Middle frontal gyrus (tissue), 1 donor: Measurements from ENCODE around the gene SERBP1.
"Not testable (repeated sequence)": the region's sequence is repeated elsewhere in the genome, so short reads cannot be mapped to it uniquely, and the experiment has no call there.

ENCODE experiments used
- DNase-seq: peaks from one replicate; pipeline ENCODE4 v3.0.0-alpha.2; 2015; ENCODE audit warnings: low spot score; ENCODE audit errors: extremely low spot score

Gene SERBP1

DNA sequence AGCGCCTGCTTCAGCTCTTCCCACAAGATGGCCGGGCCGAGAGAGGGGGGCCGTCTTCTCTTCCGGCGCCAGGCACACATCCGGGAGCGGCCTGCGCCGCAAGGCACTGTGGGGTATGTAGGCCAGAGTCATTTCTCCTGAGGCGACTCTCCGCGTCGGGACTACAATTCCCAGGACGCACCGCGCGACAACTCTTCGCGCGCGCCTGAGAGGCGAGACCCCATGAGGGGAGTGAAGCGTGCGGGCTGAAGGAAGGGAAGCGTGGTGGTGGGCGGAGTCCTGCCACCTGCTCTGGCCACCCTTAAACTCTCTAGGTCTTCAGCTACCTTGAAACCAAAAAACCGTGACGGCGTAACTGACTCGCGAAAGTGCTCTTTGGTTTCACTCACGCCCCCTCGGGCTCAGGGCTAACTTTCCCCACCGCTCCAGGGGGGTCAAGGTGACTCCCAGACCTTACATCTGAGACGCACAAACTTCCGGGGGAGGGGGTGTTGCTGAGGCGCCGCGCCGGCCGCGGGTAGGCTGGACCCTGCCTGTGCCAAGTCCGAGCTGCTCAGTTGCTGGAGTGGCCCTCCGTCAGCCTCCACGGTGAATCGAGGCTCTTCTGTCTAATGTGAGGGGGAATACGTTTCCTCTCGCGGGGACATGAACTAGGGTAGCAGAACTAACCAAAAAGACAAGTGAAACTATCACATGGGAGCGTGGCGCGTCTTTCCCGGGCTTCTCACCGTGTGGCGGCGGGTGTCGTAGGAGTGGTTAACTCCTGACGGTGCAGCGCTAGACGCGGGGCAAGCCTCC, at the start of gene SERBP1:
Gene SERBP1, minus strand, starts transcription at position 45 of the 798 bp plus-strand sequence. CDS start 102 bp downstream, outside the sequence.
- peak; percentile 91 for DNase-seq

DNA sequence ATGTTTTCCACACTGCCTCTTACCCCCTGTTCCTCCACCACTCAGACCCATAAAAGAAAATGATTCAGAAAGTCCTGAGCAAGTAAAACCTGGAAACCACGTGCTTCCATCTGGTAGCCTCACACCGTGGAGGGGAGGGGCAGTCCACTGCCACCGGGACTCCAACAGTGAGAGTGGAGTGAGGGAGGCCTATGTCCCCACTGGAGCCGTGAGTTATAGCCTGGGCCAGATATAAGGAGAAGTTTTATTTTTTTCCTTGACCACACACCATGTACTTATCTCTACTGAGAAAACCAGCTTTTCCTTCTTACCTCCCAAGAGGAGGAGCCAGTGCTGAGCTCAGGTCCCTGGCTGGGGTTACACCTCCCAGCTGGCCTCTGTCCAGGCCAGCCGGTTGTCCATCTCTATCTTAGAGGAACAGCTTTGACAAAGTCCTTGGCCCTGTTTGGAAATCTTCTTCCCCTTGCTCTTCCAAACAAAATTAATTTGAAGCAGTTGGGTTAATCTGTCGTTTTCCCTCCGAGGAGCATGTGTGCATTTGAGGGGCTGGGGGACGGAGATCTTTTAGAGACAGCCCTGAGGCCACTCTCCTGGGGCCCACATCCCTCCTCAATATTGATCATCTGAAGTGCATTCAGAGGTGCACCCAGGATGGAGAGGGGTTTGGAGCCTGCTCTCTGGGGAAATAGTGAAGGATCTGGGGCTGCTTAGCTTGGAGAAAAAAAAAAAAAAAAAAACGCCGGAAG, 49.1 kb upstream of the SERBP1 start:
- no peak for DNase-seq

DNA sequence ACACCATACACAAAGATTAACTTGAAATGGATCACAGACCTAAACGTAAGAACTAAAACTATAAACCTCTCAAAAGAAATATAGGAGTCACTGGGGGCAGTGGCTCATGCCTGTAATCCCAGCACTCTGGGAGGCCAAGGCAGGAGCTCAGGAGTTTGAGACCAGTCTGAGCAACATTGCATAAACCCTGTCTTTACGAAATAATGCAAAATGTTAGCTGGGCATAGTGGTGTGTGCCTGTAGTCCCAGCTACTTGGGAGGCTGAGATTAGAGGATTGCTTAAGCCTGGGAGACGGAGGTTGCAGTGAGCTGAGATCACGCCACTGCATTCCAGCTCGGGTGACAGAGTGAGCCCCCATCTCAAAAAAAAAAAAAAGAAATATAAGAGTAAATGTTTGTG, 46.7 kb upstream of the SERBP1 start:
- no peak for DNase-seq

DNA sequence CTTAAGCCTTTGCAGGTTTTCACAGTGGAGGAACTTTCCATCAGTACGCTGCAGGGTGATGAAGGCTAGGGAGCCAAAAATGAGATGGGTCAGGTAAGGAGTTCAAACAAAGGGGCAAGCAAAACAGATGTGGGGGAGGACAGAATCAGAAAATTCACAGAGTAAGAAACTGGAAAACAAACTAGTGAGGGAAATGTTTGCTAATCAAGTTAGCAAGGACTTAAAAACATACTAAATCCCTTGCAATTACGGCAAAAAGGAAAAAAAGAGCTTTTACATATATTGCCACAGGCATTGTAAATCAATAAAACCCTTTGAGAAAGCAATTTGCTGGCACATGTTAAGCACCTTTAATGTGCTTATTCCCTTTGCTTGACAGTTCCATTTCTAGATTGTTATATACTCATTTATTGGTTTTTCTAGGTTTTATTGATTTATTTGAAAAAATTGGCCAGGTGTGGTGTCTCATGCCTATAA, 45.8 kb upstream of the SERBP1 start:
- DNase-seq = no peak

DNA sequence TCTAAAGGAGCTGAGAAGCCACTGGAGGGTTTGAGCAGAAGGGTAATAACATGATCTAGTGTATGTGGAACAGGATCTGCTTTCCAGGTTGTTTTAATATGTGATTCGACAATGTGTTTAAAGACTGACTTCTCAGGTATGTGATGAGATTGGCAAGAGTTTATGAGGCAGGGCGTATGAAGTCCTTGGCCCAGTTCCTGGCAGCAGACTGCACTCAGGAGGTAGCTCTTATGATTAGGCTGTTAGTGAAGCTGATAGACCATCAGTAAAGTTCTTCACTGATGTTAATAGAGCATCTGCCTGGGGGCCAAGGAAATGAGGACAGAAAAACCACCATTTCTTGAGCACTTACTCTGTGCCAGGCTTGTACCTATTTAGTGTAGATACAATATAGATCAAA, 41.9 kb upstream of the SERBP1 start:
- DNase-seq = no peak

DNA sequence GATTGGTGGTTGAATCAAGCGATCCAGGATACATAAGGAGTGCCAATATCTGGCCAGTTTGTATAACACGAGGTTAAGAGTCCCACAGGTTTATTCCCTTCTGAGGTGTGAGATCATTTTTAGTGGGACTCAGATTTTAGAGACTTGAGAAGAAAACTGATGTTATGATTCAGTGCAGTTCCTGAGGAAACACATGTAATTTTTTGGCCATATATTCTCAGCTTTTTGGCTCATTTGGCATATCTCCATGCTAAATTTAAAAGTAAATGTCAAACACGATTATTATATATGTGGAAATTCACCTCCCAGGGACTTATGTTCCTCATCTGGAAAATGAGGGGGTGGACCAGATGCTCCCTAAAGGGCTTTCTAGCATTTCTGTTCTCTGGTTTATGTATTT, 39.2 kb upstream of the SERBP1 start:
- DNase-seq = peak; percentile 24

DNA sequence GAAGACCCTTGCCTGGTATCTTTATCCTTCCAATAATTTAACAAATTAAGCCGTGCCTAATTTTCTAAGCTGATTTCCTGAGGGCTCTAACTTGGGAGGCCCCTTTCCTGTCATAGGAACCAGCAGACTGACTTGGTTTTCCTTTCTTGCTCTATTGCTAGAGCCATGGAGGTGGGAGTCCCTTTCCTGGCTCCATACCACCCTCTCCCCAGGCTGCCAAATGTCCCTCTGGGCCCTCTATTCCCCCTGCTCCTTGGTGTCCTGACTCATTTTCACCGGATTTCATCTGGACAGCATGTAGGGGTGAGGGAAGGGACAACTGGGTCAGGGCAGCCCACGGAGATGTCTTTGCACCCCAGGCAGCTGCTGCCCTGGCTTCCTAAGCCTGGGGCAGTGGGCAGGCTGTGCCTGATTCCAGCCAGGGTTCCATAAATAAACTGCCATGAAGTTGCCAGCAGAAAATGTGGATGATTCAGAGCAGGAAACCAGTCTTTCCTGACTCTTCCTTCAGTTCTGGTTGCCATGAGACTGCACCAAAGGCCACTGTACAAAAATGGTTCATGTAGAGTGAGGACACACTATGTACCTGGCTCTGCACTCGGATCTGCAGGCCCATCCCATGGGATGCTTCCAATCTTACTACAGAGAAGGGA, 38.0 kb upstream of the SERBP1 start:
- DNase-seq = peak; percentile 6

DNA sequence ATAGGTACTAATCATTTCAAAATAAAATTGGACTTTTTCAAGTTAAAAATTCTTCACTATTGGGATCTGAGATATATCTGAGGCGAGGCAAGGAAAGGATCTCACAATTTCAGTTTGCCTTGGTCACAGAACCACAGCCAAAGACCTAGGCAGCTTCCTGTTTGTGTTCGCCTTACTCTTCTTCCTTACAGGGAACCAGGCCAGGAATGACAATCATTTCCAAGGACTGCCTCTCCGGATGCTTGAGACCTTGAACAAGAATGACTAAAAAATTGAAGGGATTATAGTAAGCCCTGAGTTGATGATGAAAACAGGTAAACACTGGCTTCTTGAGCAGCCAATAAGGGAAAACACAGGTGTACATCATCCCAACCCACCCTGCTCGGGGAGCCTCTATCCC, 35.2 kb upstream of the SERBP1 start:
- no peak for DNase-seq

DNA sequence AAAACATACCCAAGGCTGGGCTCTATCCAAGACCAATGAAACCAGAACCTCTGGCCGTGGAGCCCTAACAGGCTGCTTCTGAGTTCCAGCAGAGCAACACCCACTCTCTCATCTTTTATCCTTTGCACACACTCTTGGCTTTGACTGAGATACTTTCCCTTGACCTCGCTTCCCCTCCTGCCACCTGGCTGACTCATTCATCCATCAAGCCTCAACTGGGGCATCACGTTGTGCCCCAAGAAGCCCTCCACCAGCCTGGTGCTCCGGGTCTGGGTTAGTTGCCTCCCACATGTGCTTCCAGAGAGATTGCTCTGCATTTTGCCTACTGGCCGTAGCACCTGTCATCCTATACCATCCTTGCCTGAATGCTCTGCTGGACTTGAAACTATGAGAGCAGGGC, 34.5 kb upstream of the SERBP1 start:
- DNase-seq = no peak

DNA sequence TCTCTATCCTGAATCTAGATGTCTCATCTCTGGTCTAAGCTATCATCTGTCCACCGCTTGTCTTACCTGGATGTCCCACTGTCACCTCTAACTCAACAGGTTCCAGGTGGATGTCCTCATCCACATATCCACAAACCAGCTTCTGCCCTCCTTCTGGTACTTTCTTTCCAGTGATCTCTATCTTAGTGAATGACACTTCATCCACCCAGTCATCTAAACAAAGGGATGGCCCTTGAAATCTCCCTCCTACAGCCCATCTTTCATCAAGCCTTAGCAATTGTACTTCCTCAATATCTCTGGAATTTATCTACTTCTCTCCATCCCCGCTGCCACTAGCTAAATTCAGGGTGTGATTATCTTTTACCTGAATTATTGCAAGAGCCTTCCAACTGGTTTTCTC, 33.9 kb upstream of the SERBP1 start:
- DNase-seq = no peak

DNA sequence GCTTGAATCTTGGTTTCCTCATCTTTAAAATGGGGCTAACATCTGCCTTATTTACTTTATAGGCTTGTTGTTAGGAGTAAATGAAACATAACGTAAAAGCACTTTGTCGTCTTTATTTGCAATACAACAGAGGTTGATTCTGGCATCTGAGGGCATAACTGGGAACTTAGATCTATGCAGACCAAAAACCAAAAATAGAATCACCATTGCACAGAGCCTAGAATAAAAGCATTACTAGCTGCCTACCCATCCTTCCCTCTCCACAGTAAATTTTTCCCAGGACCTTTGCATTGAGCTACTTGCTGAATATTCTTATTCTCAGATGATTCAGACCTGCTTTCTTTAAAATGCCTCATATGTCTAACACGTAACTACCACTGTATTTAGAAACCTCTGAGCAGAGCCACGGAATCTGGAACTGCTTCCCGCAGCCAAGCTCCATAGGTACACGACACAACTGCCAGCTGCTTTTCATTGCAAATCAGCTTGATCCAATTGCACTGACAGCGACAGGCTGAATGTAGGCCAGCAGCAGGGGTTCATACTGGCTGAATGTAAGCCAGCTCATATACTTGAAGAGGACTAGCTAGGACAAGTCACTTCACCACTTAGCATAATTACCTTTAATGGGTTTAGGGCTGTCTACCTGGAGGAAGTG, 33.2 kb upstream of the SERBP1 start:
- DNase-seq = peak; percentile 20

DNA sequence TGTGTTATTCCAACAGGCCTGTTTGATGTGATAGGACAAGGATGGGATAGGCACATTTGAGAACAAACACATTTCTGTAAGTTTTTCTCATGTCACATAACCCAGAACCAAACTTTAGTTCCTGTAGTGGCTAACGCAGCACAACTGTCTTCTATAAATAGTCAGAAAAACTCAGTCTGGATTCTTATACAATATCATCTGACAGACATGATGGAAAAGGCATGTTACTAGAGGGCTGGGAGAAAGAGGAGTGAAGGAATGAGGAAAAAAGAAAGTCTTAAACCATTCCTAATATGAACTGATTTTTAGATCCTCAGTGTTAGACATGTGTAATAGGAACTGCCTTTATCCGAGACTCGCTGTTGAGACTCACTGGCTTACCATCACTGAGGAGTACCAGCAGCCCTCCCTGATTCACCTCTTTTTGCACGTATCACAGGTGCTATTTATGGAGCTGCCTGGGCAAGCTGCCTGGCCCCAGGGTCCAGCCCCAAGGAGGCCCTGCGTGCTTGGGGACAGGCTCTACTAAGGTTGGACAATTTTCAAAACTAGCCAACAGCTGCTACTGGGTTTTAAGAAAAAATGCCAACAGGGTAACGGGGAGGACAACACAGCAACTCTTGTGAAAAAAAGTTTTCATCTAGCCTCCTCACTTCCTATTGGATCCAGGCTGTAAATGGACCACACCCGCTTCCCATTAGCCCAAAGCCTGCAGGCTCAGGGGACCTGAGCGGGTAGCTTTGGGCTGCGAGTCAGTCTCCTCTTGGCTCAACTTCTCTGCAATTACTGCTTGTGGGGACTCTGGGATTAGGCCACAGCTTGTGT, 30.7 kb upstream of the SERBP1 start:
- DNase-seq = no peak

DNA sequence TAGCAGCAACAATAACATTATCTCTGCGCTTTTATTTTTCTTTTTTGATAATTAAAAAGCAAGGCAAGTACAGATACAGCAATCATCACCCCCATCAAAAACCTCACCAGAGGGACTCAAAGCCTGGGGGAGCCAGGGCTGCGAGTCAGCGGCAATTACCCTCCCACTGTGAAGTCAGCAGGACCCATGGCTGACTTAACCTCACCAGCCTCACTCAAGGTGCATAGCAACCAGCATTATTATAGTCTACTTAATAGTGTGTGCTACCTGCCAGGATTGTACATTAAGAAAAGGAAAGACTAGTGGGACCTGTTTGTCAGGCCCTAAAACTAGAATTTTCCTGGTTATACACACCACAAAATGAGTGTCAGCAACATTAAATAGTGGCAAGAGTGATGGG, 28.9 kb upstream of the SERBP1 start:
- DNase-seq = no peak

DNA sequence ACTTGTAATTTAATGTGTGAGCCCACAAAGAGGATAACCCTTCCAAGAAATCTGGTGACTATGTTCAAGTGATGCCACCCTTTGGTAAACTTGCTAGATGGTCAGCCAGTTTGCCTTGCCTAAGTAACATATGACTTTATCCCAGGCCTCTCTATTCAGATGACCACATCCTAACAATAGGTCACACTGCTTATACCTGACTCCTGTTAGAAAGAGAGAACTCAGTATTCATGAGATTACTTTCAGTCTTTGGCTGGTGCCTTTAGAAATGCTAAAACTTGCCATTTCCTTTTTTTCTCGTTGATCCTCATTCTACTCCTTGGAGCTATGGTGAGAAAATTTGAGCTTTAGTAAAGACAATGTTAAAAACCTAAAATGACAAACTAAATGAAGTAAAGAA, 28.5 kb upstream of the SERBP1 start:
- no peak for DNase-seq

DNA sequence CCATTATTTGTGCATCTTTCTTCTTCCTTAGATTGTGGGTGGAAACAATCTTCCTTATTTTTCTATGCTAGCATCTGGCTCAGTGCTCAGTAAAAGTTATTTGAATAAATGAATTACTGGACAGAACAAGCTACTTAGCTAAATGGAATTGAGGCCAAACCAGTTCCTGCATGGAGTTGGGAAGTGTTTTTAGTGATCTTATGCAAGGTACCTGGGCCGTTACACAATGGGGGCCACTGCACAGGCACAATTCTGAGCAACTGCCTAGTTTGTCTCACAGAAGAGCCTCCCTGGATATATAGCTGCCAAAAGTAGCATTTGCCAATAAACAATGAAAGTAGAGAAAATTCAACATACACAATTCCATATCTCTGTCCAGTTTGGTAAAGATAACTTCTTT, 27.0 kb upstream of the SERBP1 start:
- no peak for DNase-seq

DNA sequence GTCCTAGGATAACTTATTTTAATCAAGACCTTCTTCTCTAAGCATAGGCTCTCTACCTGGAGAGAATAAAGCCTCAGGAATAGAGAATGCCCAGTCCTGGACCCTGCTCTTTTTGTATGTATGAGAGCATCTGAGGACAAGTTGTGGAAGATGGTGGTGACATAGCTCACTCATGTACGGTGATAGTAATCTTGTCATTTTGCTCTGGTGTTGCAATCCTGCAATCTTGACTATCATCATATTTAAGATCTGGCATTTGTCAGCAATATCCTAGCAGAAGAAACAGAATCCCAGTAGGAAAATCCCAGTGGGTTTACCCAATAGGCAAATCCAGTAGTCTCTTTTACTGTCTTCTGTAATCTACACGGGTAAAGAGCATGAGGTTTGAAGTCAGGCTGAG, 21.6 kb upstream of the SERBP1 start:
- DNase-seq = no peak

DNA sequence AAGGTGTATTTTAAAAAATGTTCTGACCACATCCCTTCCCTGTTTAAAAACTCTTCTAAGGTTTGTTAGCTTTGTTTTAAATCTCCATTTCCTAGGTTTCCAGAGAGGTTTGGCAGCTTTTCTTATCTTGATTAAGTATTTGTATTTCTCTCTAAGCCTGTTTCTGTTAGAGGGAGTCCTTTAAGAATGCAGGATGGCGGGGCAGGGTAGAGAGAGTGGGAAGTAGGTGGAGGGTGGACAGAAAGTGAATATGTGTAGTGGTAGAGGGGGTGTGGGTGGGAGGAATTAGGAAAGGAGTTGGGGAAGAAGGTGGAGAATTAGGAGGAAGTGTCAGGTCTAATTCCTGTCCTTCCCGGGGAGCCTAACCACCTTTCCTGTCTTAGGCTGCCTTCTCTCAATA, 21.2 kb upstream of the SERBP1 start:
- no peak for DNase-seq

DNA sequence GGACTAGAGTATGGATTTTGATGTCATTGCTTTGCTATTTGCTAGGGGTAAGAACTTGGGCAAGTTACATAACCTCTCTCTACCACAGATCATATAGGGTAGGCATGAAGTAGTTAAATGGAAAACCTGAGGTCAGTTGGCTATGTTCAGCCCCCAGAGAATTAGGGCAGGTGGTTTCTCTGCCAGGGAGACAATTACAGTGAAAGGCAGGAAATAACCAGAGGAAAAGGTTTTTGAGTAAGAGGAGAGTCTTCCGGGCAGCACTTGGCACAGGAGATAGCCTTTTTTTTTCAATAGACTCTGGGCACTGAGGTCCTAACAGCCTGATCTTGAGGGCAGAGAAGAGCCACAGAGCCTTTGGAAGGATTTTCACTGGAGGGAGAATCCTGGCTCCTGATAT, 16.7 kb upstream of the SERBP1 start:
- DNase-seq = no peak

DNA sequence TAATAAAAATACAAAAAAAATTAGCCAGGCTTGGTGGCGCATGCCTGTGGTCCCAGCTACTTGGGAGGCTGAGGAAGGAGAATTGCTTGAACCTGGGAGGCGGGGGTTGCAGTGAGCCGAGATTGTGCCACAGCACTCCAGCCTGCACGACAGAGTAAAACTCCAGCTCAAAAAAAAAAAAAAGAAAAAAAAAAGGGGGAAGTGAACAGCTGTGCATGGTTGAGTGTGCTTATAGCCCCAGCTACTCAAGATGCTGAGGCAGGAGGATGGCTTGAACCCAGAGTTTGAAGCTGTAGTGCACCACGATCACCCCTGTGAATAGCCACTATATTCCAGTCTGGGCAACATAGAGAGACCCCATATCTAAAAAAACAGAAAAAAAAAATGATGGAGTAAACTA, 15.8 kb upstream of the SERBP1 start:
- DNase-seq = not testable (repeated sequence)

DNA sequence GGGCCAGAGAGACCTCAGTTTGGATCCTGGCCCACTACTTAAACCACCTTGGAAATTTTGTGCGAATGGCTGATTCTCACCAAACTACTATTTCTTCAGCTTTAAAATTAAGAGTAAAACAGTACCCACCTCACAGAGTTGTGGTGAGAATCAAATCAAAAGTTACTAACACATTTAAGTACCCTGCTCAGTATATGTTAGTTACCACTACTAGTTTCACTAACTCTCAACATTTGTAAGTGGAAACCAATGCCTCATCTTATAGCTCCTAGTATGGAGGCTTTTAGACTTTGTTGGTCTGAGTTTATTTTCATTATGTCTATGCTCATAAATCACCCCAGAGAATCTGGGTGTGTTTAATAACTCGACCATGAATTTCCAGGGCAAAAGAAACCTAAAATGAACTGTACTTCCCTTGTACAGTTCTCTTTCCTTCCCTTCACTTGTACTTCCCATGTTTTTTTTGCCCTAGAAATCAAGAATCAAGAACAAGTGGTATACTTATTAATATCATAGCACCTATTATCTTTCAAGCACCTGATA, 11.6 kb upstream of the SERBP1 start:
- DNase-seq = no peak

DNA sequence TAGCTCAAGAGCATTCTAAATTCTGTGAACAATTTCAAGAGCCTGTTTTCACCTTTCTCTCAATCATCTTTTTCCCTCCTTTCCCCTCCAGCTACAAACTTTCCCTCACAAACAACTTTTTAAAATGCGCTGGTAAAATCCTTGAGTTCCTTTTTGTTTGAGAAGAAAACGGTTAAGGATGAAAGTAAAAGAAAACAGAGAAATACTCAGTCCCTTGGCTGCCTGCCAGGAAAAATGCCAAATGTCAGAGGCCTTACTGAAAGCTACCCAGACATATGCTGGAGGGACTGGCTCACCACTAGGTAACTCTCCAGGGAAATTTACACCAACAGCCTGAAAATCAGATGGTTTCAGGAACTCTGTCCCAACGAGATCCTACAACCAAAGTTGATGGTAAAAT, 11.0 kb upstream of the SERBP1 start:
- no peak for DNase-seq
